Measurements from ENCODE around the gene MYO5B.

The MYO5B gene

DNA sequence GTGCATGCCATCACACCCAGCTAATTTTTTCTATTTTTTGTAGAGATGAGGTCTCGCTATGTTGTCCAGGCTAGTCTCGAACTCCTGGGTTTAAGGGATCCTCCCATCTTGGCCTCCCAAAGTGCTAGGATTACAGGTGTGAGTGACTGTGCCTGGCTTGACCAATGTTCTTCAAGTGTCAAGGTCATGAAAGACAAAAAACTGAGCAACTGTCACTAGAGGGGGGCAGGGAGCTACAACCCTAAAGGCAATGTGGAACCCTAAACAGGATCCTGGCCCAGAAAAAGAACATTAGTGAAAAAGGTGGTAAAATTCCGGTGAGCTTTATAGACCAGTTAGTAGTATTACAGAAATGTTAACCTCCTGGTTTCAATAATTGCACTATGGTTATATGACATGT lies 7.3 kb downstream of the MYO5B start:
- no peak for DNase-seq

DNA sequence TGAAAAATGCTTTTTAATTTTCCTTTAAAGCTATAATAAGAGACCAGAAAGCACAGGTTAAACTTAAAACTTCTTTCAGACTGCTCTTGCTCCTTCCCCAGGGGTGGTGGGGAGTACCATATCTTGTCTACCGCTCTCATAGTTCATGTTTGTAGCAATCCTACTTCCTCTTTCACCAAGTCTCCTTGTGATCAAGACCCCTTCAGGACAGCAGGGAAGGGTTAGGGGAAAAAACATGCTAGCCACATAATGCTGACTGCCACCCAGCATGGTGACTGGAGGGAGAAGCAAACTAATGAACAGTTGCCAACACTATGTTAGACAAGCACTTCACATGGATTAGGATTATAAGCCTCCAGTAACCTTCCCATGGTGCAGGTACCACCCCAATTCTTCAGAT lies 8.6 kb downstream of the MYO5B start:
- no peak for DNase-seq

GRCh38 chr18:50183556-50183955 lies 11.4 kb downstream of the MYO5B start:
- no peak for DNase-seq

DNA sequence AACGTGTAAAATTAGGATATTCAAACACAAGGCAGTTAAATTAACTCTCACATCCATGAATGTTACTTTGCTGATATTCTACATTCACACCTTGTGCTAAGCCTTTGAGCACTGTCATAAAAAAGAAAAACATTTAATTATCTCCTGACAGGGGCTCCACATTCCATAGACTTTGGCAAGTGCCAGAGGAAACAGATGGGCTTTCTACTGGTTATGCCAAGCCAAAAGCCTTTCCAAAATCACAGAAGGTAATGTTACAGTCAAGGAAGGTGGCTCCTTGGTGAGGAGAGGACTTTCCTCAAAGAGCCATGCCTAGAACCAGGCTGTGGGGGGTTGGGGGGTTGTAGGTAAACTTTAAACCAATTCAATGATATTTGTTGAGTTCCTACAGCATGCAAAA lies 12.4 kb downstream of the MYO5B start:
- no peak for DNase-seq

GRCh38 chr18:50181590-50181989 lies 13.4 kb downstream of the MYO5B start:
- no peak for DNase-seq

DNA sequence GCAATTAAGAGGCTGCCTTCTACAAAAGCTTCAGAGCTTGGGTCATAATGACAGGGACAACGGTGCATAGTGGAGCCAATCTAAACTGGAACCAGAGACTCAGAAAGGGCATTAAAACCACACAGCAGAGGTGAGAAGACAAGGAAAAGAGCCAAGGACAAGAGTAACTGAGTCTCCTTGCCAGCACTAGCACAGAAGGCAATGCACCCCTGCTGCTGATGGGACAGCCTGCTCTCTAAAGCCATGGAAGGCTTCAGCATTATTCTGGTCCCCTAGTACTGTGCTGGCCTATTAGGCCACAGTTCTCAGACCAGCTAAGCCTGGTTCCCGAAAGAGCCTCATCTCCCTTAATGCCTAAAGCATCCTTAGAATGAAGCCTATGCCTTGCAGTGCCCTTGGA lies 15.5 kb downstream of the MYO5B start:
- DNase-seq: no peak

GRCh38 chr18:50177294-50177992 lies 17.5 kb downstream of the MYO5B start:
- no peak for DNase-seq

GRCh38 chr18:50172367-50172766 lies 22.6 kb downstream of the MYO5B start:
- no peak for DNase-seq

DNA sequence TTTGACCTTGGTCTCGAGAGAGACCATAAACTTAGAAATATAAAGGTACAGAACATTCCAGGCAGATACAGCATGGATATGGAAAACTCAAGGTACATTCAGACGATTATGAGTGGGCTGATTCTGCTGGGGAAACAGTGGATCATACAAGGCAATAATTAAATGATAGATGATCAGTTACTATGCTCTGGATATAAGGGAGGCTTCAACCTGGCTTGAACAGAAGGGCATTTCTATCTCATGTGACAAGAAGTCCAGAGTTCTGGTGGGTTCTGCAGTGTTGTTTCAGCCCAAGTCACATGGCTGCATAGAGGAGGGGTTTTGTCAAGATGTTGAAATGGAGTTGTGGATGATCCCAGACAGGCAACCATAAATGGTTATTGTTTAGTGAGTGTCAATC lies 23.5 kb downstream of the MYO5B start:
- no peak for DNase-seq

- DNase-seq: no peak
Observed at GRCh38 chr18:50170004-50170403, 24.9 kb downstream of the MYO5B start.

GRCh38 chr18:50169149-50169548 lies 25.8 kb downstream of the MYO5B start:
- no peak for DNase-seq

- no peak for DNase-seq
Observed at GRCh38 chr18:50167966-50168365, 27.0 kb downstream of the MYO5B start.

- no peak for DNase-seq
Observed at GRCh38 chr18:50166901-50167300, 28.0 kb downstream of the MYO5B start.

GRCh38 chr18:50163505-50163904 lies 31.4 kb downstream of the MYO5B start:
- DNase-seq: no peak

DNA sequence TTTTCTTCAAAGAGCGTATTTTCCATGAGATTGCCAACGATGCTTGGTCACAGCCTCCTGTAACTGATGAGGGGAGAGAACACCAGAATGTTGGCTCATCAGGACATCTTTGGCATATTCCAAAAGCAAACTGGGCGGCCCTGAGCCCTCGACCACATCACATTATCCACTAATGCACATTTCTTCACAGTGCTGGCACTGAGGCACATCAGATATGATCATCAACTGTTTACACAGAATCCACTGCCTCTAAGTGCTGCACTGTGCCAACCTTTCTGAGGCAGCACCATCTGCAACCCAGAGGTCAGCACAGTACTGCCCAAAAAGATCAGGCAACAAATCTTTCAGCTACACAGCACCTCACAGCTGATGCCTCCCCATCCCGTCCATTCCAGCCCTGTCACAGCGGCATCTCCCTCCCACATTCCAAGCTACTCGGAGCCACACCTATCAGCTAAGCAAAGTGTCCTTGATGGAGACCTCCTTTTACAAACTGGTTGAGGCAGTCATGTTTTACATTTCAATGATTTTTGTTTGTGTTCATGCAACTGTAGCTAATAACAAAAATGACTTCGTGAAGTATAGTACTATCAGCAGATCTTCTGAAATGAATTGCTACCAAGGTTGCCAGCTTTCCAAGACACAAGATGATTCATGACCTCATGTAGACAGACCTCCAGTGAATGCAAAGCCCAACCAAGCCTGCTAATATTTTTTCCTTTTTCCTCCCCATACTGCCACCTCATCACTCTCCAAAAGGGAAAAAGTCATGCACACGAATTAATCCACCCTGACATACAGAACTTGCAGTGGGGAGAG lies 32.3 kb downstream of the MYO5B start:
- peak; percentile 21 for DNase-seq

- peak; percentile 8 for DNase-seq
Observed at GRCh38 chr18:50161597-50162205, 33.2 kb downstream of the MYO5B start.

DNA sequence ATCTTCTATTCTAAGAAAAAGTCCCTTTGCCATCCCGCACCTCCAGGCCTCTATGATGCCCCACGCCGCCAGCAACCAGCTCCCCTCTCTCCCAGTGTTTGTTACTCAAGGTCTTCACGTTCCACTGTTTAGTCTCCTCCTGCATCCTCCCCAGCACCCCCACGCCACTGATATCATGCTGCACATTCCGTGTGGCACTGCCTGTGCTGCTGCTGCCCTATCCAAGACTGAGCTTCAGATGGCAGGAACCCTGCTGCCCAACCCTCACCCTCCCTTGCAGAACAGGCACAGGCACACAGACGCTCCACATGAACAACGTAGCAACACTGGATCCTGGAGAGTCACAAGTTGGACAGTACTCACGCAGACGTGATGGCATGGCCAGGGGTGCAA lies 35.3 kb downstream of the MYO5B start:
- DNase-seq: no peak

DNA sequence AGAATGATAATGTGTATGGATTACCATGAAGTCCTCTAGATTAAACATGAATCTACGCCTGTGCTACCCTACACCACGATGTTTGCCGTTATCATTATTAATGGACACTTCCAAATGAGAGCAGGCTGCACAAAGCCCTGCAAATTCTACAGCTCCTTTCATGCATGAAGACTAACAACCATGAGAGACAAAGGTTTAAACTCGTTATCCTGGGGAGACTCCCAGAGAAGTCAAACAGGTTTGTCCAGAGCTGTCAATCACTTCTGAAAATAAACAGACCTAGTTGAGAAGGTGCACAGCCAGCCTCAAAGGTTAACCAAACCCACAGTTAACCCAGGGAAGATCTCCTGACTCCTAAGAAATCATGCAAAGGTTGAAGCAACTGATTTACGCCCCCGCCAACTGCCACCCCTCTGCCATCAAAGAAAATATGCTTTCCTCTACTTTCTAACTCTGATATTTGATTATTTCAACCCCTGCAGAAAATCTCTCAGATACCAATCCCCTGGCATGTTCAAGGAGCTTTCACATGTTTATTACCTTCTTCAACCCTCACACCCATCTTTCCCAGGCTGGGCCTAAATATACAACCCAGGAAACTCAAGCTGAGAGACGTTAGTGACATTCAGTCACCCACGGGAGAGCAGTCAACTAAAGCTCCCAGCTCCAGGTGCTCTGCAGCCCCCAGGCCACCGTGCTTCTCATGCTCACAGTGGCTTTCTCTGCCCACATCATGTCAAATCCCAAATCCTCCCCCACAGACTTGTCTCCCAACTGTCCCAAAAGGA lies 35.9 kb downstream of the MYO5B start:
- peak; percentile 84 for DNase-seq

- DNase-seq: no peak
Observed at GRCh38 chr18:50155406-50155805, 39.5 kb downstream of the MYO5B start.

- no peak for DNase-seq
Observed at GRCh38 chr18:50154420-50154819, 40.5 kb downstream of the MYO5B start.

DNA sequence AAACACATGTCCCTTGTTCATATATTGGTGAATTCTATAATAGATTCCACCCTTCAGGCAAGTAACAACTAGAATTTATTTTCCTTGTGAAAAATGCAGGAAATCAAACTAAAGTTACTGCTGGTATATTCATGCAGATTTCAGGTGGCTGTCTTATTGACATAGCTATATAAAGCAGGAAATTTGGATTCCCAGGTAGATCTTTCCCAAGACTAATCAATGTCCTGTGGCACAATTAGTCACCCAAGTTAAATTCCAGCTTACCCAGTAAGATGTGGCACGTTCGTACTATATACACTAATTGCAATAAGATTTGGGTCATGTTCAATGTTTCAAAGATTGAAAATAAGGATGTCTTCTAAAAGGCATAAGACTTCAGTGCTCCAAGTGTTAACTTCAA lies 42.0 kb downstream of the MYO5B start:
- DNase-seq: no peak

DNA sequence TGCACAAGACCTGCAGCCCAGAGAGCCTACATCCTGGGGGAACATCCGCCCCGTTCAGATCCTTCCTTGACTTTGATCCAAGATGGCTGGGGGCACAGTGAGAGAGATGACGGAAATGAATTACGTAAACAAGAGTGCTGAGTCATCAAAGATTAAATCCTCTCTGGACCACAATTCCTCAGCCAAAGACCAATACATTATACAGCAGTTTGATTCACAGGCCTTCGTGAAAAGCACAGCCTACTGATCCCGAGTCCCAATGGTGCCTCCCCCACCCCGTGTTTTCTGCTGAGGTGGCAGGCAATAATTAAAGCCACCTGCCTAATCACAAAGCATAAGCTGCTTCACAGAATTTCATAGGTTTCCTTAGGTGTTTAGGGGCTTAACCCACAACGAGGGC lies 43.0 kb downstream of the MYO5B start:
- DNase-seq: no peak

DNA sequence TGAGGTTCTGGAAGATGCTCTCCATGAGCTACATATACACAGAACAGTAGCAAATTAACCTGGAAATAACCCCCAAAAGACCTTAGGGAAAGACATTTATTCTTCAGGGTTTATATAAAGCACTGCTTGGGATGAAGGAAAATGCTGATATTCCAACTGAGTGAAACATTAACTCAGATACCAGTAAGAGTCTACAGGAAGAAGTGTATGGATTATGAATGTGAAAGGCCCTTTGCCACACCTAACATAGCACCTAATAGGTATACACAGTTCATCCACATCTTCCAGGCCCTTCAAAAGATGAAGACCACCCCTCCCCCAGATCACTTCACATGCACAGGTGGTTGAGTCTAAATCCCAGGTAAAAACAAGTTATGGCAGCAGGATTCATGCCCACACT lies 50.4 kb downstream of the MYO5B start:
- no peak for DNase-seq
